ENCODE data around the gene SRCAP. TPM values are rescaled to one million over a fixed set of nuclear protein-coding genes. Genes with fewer than 3 reads are reported as not detected.

The SRCAP gene
- total RNA-seq, 4 donors from 2014 or later = 32.9 to 57.7 (median 50.7) TPM

- H3K4me1 ChIP-seq = peaks cover 15 to 19% of the 10 kb centered on the region in 2 donors
- H3K9me3 ChIP-seq = no peaks in the 10 kb centered on the region
- TF ChIP-seq CTCF (IDR thresholded peaks at IDR 0.05) = no peak
- no peak for TF ChIP-seq POLR2A (IDR thresholded peaks at IDR 0.05)
- no peak for DNase-seq
- intact Hi-C loops (cut with DNase I) = no loop called here
- WGBS, 2 donors = 13 to 19% methylated on average over 2 of the region's 2 CpGs
- no peaks in the 10 kb centered on the region for H3K27me3 ChIP-seq
- peaks cover 31 to 34% of the 10 kb centered on the region in 2 donors for H3K36me3 ChIP-seq
- peak overlapping the region in 2 of 3 donors; percentile 76 to 84 for H3K4me3 ChIP-seq (replicated peaks in 1 of 3)
- H3K27ac ChIP-seq = peak overlapping the region in 2 of 3 donors; percentile 88 to 94
Measured at GRCh38 chr16:30652005-30652296, 47.0 kb upstream of the SRCAP start.

DNA sequence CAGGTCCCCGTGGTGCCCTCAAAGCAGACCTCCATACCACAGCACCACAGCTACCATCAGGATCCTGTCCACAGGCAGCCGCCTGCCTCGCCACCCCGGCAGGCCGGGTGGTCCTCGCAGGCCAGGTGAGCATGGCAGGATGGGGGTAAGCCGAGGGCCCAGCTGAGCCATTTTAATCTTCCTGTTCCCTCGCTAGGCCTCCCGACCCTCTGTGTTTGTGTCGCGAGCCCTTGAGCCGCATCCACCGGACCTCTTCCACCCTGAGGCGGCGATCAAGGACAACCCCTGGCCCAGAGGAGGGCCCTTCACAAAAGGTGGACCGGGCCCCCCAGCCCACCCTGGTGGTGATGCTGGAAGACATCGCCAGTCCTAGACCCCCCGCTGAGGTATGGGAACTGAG lies 46.3 kb upstream of the SRCAP start:
- H3K4me1 ChIP-seq = peaks cover 21 to 25% of the 10 kb centered on the region in 2 donors
- WGBS, 2 donors = 95 to 98% methylated on average over 18 of the region's 18 CpGs
- no peak for DNase-seq

DNA sequence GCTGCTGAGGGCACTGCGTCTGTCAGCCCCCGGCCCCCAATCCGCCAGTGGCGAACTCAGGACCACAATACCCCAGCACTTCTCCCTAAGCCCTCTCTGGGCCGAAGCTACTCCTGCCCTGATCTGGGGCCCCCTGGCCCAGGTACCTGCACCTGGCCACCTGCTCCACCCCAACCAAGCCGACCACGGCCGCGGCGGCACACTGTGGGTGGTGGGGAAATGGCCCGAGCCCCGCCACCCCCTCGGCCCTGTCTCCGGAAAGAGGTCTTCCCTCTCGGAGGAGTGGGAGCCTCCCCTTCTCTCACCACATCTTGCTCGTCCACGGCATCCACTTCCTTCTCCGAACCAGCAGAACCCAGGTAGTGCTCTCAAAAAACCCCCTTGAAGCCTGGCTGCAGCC lies 44.1 kb upstream of the SRCAP start:
- intact Hi-C loops (cut with DNase I) = no loop called here
- WGBS, 2 donors = 97% methylated on average over 14 to 16 of the region's 18 CpGs
- H3K4me1 ChIP-seq = peaks cover 18 to 22% of the 10 kb centered on the region in 2 donors
- no peaks in the 10 kb centered on the region for H3K27me3 ChIP-seq
- no peaks in the 10 kb centered on the region for H3K9me3 ChIP-seq
- H3K4me3 ChIP-seq (replicated peaks in 1 of 3) = no peak overlapping the region
- DNase-seq = no peak
- TF ChIP-seq CTCF (IDR thresholded peaks at IDR 0.05) (no peak), POLR2A (IDR thresholded peaks at IDR 0.05) (no peak)
- H3K36me3 ChIP-seq = peaks cover 31 to 34% of the 10 kb centered on the region in 2 donors
- H3K27ac ChIP-seq = no peak overlapping the region

More for the DNA sequence above, 46.3 kb upstream of the SRCAP start:
- no peak for TF ChIP-seq CTCF (IDR thresholded peaks at IDR 0.05)
- Histone ChIP-seq H3K27ac (peak overlapping the region in 1 of 3 donors; percentile 88), H3K4me3 (replicated peaks in 1 of 3) (no peak overlapping the region), H3K36me3 (peaks cover 31 to 34% of the 10 kb centered on the region in 2 donors), H3K27me3 (no peaks in the 10 kb centered on the region), H3K9me3 (no peaks in the 10 kb centered on the region)
- intact Hi-C loops (cut with DNase I) = no loop called here

- no peak overlapping the region for H3K27ac ChIP-seq
- TF ChIP-seq POLR2A (IDR thresholded peaks at IDR 0.05) = no peak
- TF ChIP-seq CTCF (IDR thresholded peaks at IDR 0.05) = no peak
- no peak for DNase-seq
- WGBS, 2 donors = 94 to 98% methylated on average over 12 of the region's 12 CpGs
- H3K9me3 ChIP-seq = no peaks in the 10 kb centered on the region
- no peaks in the 10 kb centered on the region for H3K27me3 ChIP-seq
- no peak overlapping the region for H3K4me3 ChIP-seq (replicated peaks in 1 of 3)
- peaks cover 29 to 30% of the 10 kb centered on the region in 2 donors for H3K4me1 ChIP-seq
- intact Hi-C loops (cut with DNase I) = no loop called here
- peaks cover 31 to 35% of the 10 kb centered on the region in 2 donors for H3K36me3 ChIP-seq
Measured at GRCh38 chr16:30655815-30656347, 43.1 kb upstream of the SRCAP start.

DNA sequence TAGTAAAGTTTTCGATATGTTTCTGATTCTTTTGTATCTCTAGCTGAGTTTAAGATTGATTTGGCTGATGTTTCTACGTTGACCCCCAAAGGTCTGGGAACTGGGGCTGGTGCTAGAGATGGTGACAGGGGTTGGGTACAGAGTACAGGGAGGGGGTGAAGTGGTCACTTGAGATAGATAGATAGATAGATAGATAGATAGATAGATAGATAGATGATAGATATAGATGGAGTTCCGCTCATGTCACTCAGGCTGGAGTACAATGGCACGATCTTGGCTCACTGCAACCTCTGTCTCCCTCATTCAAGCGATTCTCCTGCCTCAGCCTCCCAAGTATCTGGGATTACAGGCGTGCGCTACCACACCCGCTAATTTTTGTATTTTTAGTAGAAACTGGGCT lies 42.6 kb upstream of the SRCAP start:
- Histone ChIP-seq H3K27me3 (no peaks in the 10 kb centered on the region), H3K27ac (no peak overlapping the region), H3K4me3 (replicated peaks in 1 of 3) (no peak overlapping the region), H3K36me3 (peaks cover 36 to 40% of the 10 kb centered on the region in 2 donors), H3K9me3 (no peaks in the 10 kb centered on the region), H3K4me1 (peaks cover 34 to 35% of the 10 kb centered on the region in 2 donors)
- intact Hi-C loops (cut with DNase I) = no loop called here
- WGBS, 2 donors = 96 to 97% methylated on average over 8 of the region's 8 CpGs
- no peak for DNase-seq
- no peak for TF ChIP-seq CTCF (IDR thresholded peaks at IDR 0.05)
- no peak for TF ChIP-seq POLR2A (IDR thresholded peaks at IDR 0.05)
